ENCODE data around the gene APCDD1L. TPM values are rescaled to one million over a fixed set of nuclear protein-coding genes. Genes with fewer than 3 reads are reported as not detected.
A peak's percentile ranks its signal among the peaks of the same experiment; 100 is the strongest.

The APCDD1L gene
- total RNA-seq, 1 donor = 16.3 TPM

GRCh38 chr20:58557733-58558342 lies 42.6 kb upstream of the APCDD1L start:
- Histone ChIP-seq H3K4me3 (ENCODE audit: insufficient read depth, low read length) (no peak overlapping the region), H2AFZ (ENCODE audit: low read length) (no peak overlapping the region), H3K9me3 (ENCODE audit: low read depth, low read length) (no peaks in the 10 kb centered on the region), H3K36me3 (ENCODE audit: insufficient read depth, low read length) (peaks cover 2% of the 10 kb centered on the region), H3K79me2 (ENCODE audit: insufficient read depth, low read length) (no peaks in the 10 kb centered on the region), H4K20me1 (ENCODE audit: insufficient read depth, low read length) (no peaks in the 10 kb centered on the region), H3K4me2 (ENCODE audit: insufficient read depth, low read length) (no peak overlapping the region), H3K27ac (ENCODE audit: low read depth, low read length) (no peak overlapping the region), H3K27me3 (ENCODE audit: insufficient read depth, low read length) (no peaks in the 10 kb centered on the region), H3K4me1 (ENCODE audit: insufficient read depth, low read length) (peaks cover 28% of the 10 kb centered on the region)
- TF ChIP-seq CTCF (IDR thresholded peaks at IDR 0.05; ENCODE audit: extremely low read depth, low read depth, low read length) = no peak
- no peak for DNase-seq (ENCODE audit: insufficient read length, low spot score, missing footprints)

- Histone ChIP-seq H3K27me3 (ENCODE audit: insufficient read depth, low read length) (no peaks in the 10 kb centered on the region), H3K4me1 (ENCODE audit: insufficient read depth, low read length) (peaks cover 37% of the 10 kb centered on the region), H3K36me3 (ENCODE audit: insufficient read depth, low read length) (peaks cover 2% of the 10 kb centered on the region), H3K4me2 (ENCODE audit: insufficient read depth, low read length) (no peak overlapping the region), H2AFZ (ENCODE audit: low read length) (no peak overlapping the region), H3K9me3 (ENCODE audit: low read depth, low read length) (no peaks in the 10 kb centered on the region), H3K27ac (ENCODE audit: low read depth, low read length) (no peak overlapping the region), H3K79me2 (ENCODE audit: insufficient read depth, low read length) (no peaks in the 10 kb centered on the region), H3K4me3 (ENCODE audit: insufficient read depth, low read length) (no peak overlapping the region), H4K20me1 (ENCODE audit: insufficient read depth, low read length) (no peaks in the 10 kb centered on the region)
- DNase-seq (ENCODE audit: insufficient read length, low spot score, missing footprints) = no peak
- no peak for TF ChIP-seq CTCF (IDR thresholded peaks at IDR 0.05; ENCODE audit: extremely low read depth, low read depth, low read length)
These were observed 41.8 kb upstream of the APCDD1L start for GRCh38 chr20:58556961-58557360.

- Histone ChIP-seq H3K27ac (ENCODE audit: low read depth, low read length) (peak overlapping the region; percentile 74), H4K20me1 (ENCODE audit: insufficient read depth, low read length) (no peaks in the 10 kb centered on the region), H3K4me2 (ENCODE audit: insufficient read depth, low read length) (peak overlapping the region; percentile 52), H3K4me1 (ENCODE audit: insufficient read depth, low read length) (peaks cover 43% of the 10 kb centered on the region), H2AFZ (ENCODE audit: low read length) (no peak overlapping the region), H3K27me3 (ENCODE audit: insufficient read depth, low read length) (no peaks in the 10 kb centered on the region), H3K4me3 (ENCODE audit: insufficient read depth, low read length) (no peak overlapping the region), H3K79me2 (ENCODE audit: insufficient read depth, low read length) (no peaks in the 10 kb centered on the region), H3K9me3 (ENCODE audit: low read depth, low read length) (no peaks in the 10 kb centered on the region), H3K36me3 (ENCODE audit: insufficient read depth, low read length) (peaks cover 2% of the 10 kb centered on the region)
- peak; percentile 95 for DNase-seq (ENCODE audit: insufficient read length, low spot score, missing footprints)
- no peak for TF ChIP-seq CTCF (IDR thresholded peaks at IDR 0.05; ENCODE audit: extremely low read depth, low read depth, low read length)
These were observed 40.0 kb upstream of the APCDD1L start for GRCh38 chr20:58555078-58555765.

GRCh38 chr20:58554541-58554940 lies 39.3 kb upstream of the APCDD1L start:
- H2AFZ ChIP-seq (ENCODE audit: low read length) = no peak overlapping the region

More at GRCh38 chr20:58554541-58554940, 39.3 kb upstream of the APCDD1L start:
- no peak overlapping the region for H3K4me3 ChIP-seq (ENCODE audit: insufficient read depth, low read length)
- H3K27me3 ChIP-seq (ENCODE audit: insufficient read depth, low read length) = no peaks in the 10 kb centered on the region
- H3K4me2 ChIP-seq (ENCODE audit: insufficient read depth, low read length) = peak overlapping the region; percentile 52
- H3K36me3 ChIP-seq (ENCODE audit: insufficient read depth, low read length) = peaks cover 9% of the 10 kb centered on the region
- DNase-seq (ENCODE audit: insufficient read length, low spot score, missing footprints) = no peak
- H3K4me1 ChIP-seq (ENCODE audit: insufficient read depth, low read length) = peaks cover 50% of the 10 kb centered on the region
- no peaks in the 10 kb centered on the region for H3K79me2 ChIP-seq (ENCODE audit: insufficient read depth, low read length)
- H3K9me3 ChIP-seq (ENCODE audit: low read depth, low read length) = no peaks in the 10 kb centered on the region
- peak overlapping the region; percentile 74 for H3K27ac ChIP-seq (ENCODE audit: low read depth, low read length)
- no peaks in the 10 kb centered on the region for H4K20me1 ChIP-seq (ENCODE audit: insufficient read depth, low read length)
- TF ChIP-seq CTCF (IDR thresholded peaks at IDR 0.05; ENCODE audit: extremely low read depth, low read depth, low read length) = no peak

Measured in osteoblast (primary cell).